ENCODE results near the gene SRP14.

SRP14 gene

GRCh38 chr15:40044717-40045571 lies 6.0 kb upstream of the SRP14 start:
- no peaks in the 10 kb centered on the region for H3K9me3 ChIP-seq (ENCODE audit: insufficient read depth, low read depth, low read length)
- no peak for TF ChIP-seq EZH2phosphoT487 (IDR thresholded peaks at IDR 0.05; ENCODE audit: borderline replicate concordance)
- TF ChIP-seq, protein P1, sequence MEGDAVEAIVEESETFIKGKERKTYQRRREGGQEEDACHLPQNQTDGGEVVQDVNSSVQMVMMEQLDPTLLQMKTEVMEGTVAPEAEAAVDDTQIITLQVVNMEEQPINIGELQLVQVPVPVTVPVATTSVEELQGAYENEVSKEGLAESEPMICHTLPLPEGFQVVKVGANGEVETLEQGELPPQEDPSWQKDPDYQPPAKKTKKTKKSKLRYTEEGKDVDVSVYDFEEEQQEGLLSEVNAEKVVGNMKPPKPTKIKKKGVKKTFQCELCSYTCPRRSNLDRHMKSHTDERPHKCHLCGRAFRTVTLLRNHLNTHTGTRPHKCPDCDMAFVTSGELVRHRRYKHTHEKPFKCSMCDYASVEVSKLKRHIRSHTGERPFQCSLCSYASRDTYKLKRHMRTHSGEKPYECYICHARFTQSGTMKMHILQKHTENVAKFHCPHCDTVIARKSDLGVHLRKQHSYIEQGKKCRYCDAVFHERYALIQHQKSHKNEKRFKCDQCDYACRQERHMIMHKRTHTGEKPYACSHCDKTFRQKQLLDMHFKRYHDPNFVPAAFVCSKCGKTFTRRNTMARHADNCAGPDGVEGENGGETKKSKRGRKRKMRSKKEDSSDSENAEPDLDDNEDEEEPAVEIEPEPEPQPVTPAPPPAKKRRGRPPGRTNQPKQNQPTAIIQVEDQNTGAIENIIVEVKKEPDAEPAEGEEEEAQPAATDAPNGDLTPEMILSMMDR (conservative IDR thresholded peaks at IDR 0.05; ENCODE audit: low read length) = peak; percentile 98
- peak overlapping the region; percentile 80 for H2AFZ ChIP-seq (ENCODE audit: low read length)
- peaks cover 7% of the 10 kb centered on the region for H3K79me2 ChIP-seq (ENCODE audit: insufficient read depth, low read length)
- H3K4me2 ChIP-seq (ENCODE audit: low read depth, low read length, poor library complexity, severe bottlenecking) = peak overlapping the region; percentile 63
- H4K20me1 ChIP-seq (ENCODE audit: insufficient read depth, low read length, poor library complexity, severe bottlenecking) = no peaks in the 10 kb centered on the region
- H3K27me3 ChIP-seq (ENCODE audit: insufficient read depth, low read length, poor library complexity, severe bottlenecking) = no peaks in the 10 kb centered on the region
- no peaks in the 10 kb centered on the region for H3F3A ChIP-seq (ENCODE audit: low read depth)
- H3K36me3 ChIP-seq (ENCODE audit: insufficient read depth, low read length) = no peaks in the 10 kb centered on the region
- peak overlapping the region; percentile 52 for H3K4me3 ChIP-seq (ENCODE audit: low read length, poor library complexity, severe bottlenecking)
- H3K9ac ChIP-seq (ENCODE audit: low read depth, low read length, poor library complexity, severe bottlenecking) = peak overlapping the region; percentile 53
- no peaks in the 10 kb centered on the region for H3K9me2 ChIP-seq (replicated peaks; ENCODE audit: low read depth, low read length)
- peaks cover 57% of the 10 kb centered on the region for H3K4me1 ChIP-seq (ENCODE audit: insufficient read depth, low read length, poor library complexity, severe bottlenecking)

DNA sequence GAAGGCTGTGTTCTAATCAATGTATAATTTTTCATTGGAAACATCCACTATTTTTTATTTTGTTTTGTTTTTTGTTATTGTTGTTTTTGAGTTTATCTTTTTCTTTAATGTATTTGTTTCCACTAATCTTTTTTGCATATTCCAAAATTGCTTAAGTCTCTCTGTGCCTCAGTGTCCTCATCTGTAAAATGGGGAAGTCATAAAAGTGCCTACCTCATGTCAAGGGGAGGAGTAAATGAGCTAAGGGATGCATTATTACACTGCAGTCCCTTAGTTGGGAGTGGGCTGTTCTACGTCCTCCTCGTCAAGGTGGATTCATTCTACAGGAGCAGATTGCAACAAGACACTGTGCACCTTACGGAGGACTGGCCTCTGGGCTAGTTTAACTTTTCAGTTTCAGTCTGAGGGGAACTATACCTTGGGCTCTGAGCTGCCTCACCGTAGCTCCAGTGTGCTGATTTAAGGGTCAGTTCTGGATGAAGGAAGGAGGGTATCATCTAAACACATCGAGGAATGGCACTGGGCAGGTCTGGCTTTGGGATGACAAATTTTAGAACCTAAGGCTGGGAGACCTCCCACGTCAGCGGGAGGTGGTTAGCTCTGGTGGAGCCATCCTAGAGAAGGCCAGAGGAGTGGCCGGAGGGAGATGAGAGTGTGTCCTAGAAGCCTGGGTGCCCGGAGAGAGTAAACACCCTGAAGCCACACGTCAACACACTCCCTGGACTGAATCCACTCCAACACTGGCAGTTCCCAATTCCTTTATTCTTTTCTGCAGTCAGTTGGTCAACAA lies 5.1 kb upstream of the SRP14 start:
- Histone ChIP-seq H3F3A (ENCODE audit: low read depth) (no peaks in the 10 kb centered on the region), H3K79me2 (ENCODE audit: insufficient read depth, low read length) (peaks cover 13% of the 10 kb centered on the region), H3K4me3 (ENCODE audit: low read length, poor library complexity, severe bottlenecking) (no peak overlapping the region), H2AFZ (ENCODE audit: low read length) (no peak overlapping the region), H3K9me3 (ENCODE audit: insufficient read depth, low read depth, low read length) (no peaks in the 10 kb centered on the region), H3K4me2 (ENCODE audit: low read depth, low read length, poor library complexity, severe bottlenecking) (peak overlapping the region; percentile 63), H3K9me2 (replicated peaks; ENCODE audit: low read depth, low read length) (no peaks in the 10 kb centered on the region), H3K36me3 (ENCODE audit: insufficient read depth, low read length) (no peaks in the 10 kb centered on the region), H3K27me3 (ENCODE audit: insufficient read depth, low read length, poor library complexity, severe bottlenecking) (no peaks in the 10 kb centered on the region), H3K9ac (ENCODE audit: low read depth, low read length, poor library complexity, severe bottlenecking) (peak overlapping the region; percentile 53), H4K20me1 (ENCODE audit: insufficient read depth, low read length, poor library complexity, severe bottlenecking) (no peaks in the 10 kb centered on the region), H3K4me1 (ENCODE audit: insufficient read depth, low read length, poor library complexity, severe bottlenecking) (peaks cover 51% of the 10 kb centered on the region)
- TF ChIP-seq EZH2phosphoT487 (IDR thresholded peaks at IDR 0.05; ENCODE audit: borderline replicate concordance) = no peak
- TF ChIP-seq, protein P1 (conservative IDR thresholded peaks at IDR 0.05; ENCODE audit: low read length) = no peak

DNA sequence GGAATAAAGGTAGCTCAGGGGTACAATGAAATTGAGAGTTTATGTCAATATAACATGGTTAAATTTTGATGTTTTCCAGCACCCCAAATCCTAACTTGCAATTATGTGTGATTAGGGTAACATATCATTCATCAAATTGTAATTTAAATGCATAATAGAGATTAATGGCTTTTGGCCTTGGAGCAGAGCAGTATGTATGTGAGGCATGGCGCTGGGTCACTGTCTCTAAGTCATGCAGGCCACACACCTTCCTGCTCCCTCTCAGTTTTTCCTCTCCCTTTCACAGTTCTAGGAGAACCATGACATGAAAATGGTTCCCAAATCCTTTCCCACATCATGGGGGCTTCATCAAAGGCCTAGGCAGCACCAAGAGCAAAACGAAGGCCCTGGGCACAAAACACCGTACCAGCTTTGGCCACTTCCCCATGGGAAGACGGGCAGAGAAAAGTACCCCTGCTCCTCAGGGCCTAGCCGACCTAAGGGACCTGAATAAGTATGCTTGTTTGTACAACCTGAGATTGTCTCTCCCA lies 3.9 kb upstream of the SRP14 start:
- Histone ChIP-seq H3F3A (ENCODE audit: low read depth) (no peaks in the 10 kb centered on the region), H3K9me2 (replicated peaks; ENCODE audit: low read depth, low read length) (no peaks in the 10 kb centered on the region), H3K27me3 (ENCODE audit: insufficient read depth, low read length, poor library complexity, severe bottlenecking) (no peaks in the 10 kb centered on the region), H3K4me3 (ENCODE audit: low read length, poor library complexity, severe bottlenecking) (no peak overlapping the region), H3K36me3 (ENCODE audit: insufficient read depth, low read length) (no peaks in the 10 kb centered on the region), H3K4me2 (ENCODE audit: low read depth, low read length, poor library complexity, severe bottlenecking) (no peak overlapping the region), H4K20me1 (ENCODE audit: insufficient read depth, low read length, poor library complexity, severe bottlenecking) (peaks cover 10% of the 10 kb centered on the region), H2AFZ (ENCODE audit: low read length) (no peak overlapping the region), H3K4me1 (ENCODE audit: insufficient read depth, low read length, poor library complexity, severe bottlenecking) (peaks cover 44% of the 10 kb centered on the region), H3K9ac (ENCODE audit: low read depth, low read length, poor library complexity, severe bottlenecking) (no peak overlapping the region), H3K79me2 (ENCODE audit: insufficient read depth, low read length) (peaks cover 25% of the 10 kb centered on the region), H3K9me3 (ENCODE audit: insufficient read depth, low read depth, low read length) (no peaks in the 10 kb centered on the region)
- TF ChIP-seq EZH2phosphoT487 (IDR thresholded peaks at IDR 0.05; ENCODE audit: borderline replicate concordance) = no peak
- TF ChIP-seq, protein P1 (conservative IDR thresholded peaks at IDR 0.05; ENCODE audit: low read length) = no peak
